ENCODE results near the gene OR52D1.

OR52D1 gene

GRCh38 chr11:5536482-5536881 lies 48.0 kb downstream of the OR52D1 start:
- H3K36me3 Mint-ChIP-seq, result no peaks in the 10 kb centered on the region
- peaks cover 6% of the 10 kb centered on the region for H3K9me3 Mint-ChIP-seq
- no peak overlapping the region for H3K27ac Mint-ChIP-seq
- no peaks in the 10 kb centered on the region for H3K27me3 Mint-ChIP-seq
- H3K4me1 Mint-ChIP-seq, result no peaks in the 10 kb centered on the region
- ATAC-seq, result no peak
- H3K4me3 Mint-ChIP-seq, result no peak overlapping the region

Data from stimulated activated memory B cell treated with anti-CD40 and anti-IgM and Interleukin-4, amounts not matched to agents 10 μg/mL and 1 μg/mL and 100 μg/mL, for 72 hours (primary cell).